Fibroblast of lung (primary cell): Measurements from ENCODE around the gene FCRL4. TPM values are rescaled to one million over a fixed set of nuclear protein-coding genes. Genes with fewer than 3 reads are reported as not detected.

ENCODE experiments used
- DNase-seq, 2 donors: peaks; one replicate each; pipeline versions ENCODE4 v3.0.0 to v3.0.0-alpha.2; 2010; ENCODE audit warnings: low read depth in 2 of 2
- H2AFZ ChIP-seq: 2 replicates; pipeline ENCODE4 v1.5.1; 2012; ENCODE audit warnings: low read length, control low read depth, inconsistent platforms
- H3K27ac ChIP-seq: 2 replicates; pipeline ENCODE4 v1.5.1; 2011; ENCODE audit warnings: low read length, control low read depth; ENCODE audit not compliant: insufficient read depth
- H3K27me3 ChIP-seq: 2 replicates; pipeline ENCODE4 v1.5.1; 2011; ENCODE audit warnings: mild to moderate bottlenecking, low read length; ENCODE audit not compliant: control insufficient read depth, insufficient read depth
- H3K36me3 ChIP-seq: 2 replicates; pipeline ENCODE4 v1.5.1; 2011; ENCODE audit warnings: low read length; ENCODE audit not compliant: control insufficient read depth, insufficient read depth
- H3K4me1 ChIP-seq: 2 replicates; pipeline ENCODE4 v1.5.1; 2011; ENCODE audit warnings: low read length; ENCODE audit not compliant: control insufficient read depth, insufficient read depth; ENCODE audit errors: extremely low read depth
- H3K4me2 ChIP-seq: 2 replicates; pipeline ENCODE4 v1.5.1; 2011; ENCODE audit warnings: low read length, control low read depth; ENCODE audit not compliant: insufficient read depth; ENCODE audit errors: extremely low read depth
- H3K4me3 ChIP-seq, 4 experiments: fragments of 200-600 bp in 1 of 4; sonication (generic) in 1 of 4; replicated peaks in 1 of 4; 2 replicates each; pipeline ENCODE4 v1.5.1; 2011 to 2016; ENCODE audit warnings: low read length in 4 of 4, low read depth in 3 of 4, mild to moderate bottlenecking in 3 of 4, control low read depth in 2 of 4, inconsistent platforms in 1 of 4, mixed read lengths in 1 of 4; ENCODE audit not compliant: insufficient read depth in 1 of 4; ENCODE audit errors: control extremely low read depth in 1 of 4
- H3K79me2 ChIP-seq: 2 replicates; pipeline ENCODE4 v1.5.1; 2012; ENCODE audit warnings: mild to moderate bottlenecking, low read length, inconsistent platforms; ENCODE audit not compliant: control insufficient read depth, insufficient read depth
- H3K9ac ChIP-seq: 2 replicates; pipeline ENCODE4 v1.5.1; 2011; ENCODE audit warnings: mild to moderate bottlenecking, low read length, control low read depth; ENCODE audit not compliant: insufficient read depth
- H3K9me3 ChIP-seq: 2 replicates; pipeline ENCODE4 v1.5.1; 2012; ENCODE audit warnings: low read depth, low read length; ENCODE audit not compliant: control insufficient read depth, insufficient read depth
- H4K20me1 ChIP-seq: 2 replicates; pipeline ENCODE4 v1.5.1; 2011; ENCODE audit warnings: low read length; ENCODE audit not compliant: control insufficient read depth, insufficient read depth; ENCODE audit errors: extremely low read depth
- CTCF ChIP-seq, 2 donors: IDR thresholded peaks in 1 of 2; conservative IDR thresholded peaks in 1 of 2; 1 replicate in 1 of 2; 2 replicates in 1 of 2; pipeline ENCODE4 v1.5.1; 2011 to 2012; ENCODE audit warnings: low read length in 2 of 2, control low read depth in 1 of 2, inconsistent platforms in 1 of 2, low read depth in 1 of 2, mild to moderate bottlenecking in 1 of 2
- EZH2 ChIP-seq: IDR thresholded peaks from 2 replicates; pipeline ENCODE4 v1.5.1; 2012; ENCODE audit warnings: low read length, control low read depth, mild to moderate bottlenecking; ENCODE audit errors: missing control alignments
- polyA plus RNA-seq, 2 donors: library from polyadenylated mRNA; depleted of rRNA in 1 of 2; stranded (reverse) in 1 of 2; unstranded in 1 of 2; fragments of >200 nt; gene quantifications; 2 replicates each; pipeline ENCODE4 v1.2.1, GENCODE V29; 2011 to 2012; ENCODE audit warnings: missing spikeins in 1 of 2
- total RNA-seq: library from RNA; depleted of rRNA; stranded (reverse); fragments of >200 nt; gene quantifications from 2 replicates; pipeline ENCODE4 v1.2.1, GENCODE V29; 2014

Gene FCRL4
- total and polyA plus RNA-seq, 2 donors (not counting 1 experiment from before 2014, with no cell fraction given), result not detected

DNA sequence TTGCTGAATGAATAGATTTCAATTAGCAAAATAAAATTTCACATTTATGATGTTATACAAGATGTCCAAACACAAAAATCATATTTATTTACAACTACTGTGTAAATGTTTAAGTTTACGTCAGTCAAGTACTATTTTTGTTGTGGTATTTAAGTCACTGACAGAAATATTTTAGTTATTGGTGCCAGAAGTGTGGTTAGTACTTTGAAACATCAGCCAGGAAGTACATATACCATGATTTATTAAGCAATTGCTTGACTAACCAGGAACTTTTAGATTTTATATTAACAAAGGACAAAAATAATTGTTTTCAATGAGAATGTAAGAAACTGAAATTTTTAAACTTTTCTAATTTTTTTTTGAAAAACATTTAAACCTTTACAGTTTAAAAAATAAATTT lies 2.4 kb upstream of the FCRL4 start:
- DNase-seq, result no peak
- Histone ChIP-seq H4K20me1 (no peaks in the 10 kb centered on the region), H3K9ac (no peak overlapping the region), H3K36me3 (no peaks in the 10 kb centered on the region), H3K4me2 (no peak overlapping the region), H3K4me3 (no peak overlapping the region), H2AFZ (no peak overlapping the region), H3K79me2 (no peaks in the 10 kb centered on the region), H3K27ac (no peak overlapping the region), H3K4me1 (no peaks in the 10 kb centered on the region), H3K27me3 (no peaks in the 10 kb centered on the region), H3K9me3 (no peaks in the 10 kb centered on the region)
- TF ChIP-seq CTCF (conservative IDR thresholded peaks at IDR 0.05 in 1 of 2, IDR thresholded peaks at IDR 0.05 in 1 of 2; ENCODE audit: low read depth in 1 of 2, low read length in 2 of 2), result no peak
- TF ChIP-seq EZH2, result no peak

DNA sequence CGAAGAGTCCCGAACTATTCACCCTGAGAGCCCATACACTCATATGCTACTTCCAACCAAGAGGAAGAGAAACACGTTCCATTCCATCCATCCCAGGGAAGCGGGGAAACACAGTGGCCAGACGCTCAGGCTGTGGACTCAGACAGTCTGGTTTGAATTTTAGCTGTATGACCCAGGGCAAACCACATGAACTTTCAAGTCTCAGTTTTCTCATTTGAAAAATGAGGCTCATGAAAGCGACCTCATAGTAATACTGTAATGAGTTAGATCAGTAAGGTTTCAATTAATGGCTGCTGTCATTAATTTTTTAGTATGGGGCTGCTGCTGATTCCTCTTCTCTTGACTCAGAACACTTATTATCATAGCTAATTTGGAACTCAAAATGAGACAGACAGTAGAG lies 1.5 kb downstream of the FCRL4 start:
- H3K9me3 ChIP-seq, result no peaks in the 10 kb centered on the region
- no peak overlapping the region for H3K9ac ChIP-seq
- DNase-seq, result no peak
- no peak overlapping the region for H3K4me3 ChIP-seq
- H3K27me3 ChIP-seq, result no peaks in the 10 kb centered on the region
- H3K4me2 ChIP-seq, result no peak overlapping the region
- H3K4me1 ChIP-seq, result no peaks in the 10 kb centered on the region
- no peaks in the 10 kb centered on the region for H3K36me3 ChIP-seq
- H3K27ac ChIP-seq, result no peak overlapping the region
- TF ChIP-seq EZH2, result no peak
- TF ChIP-seq CTCF (conservative IDR thresholded peaks at IDR 0.05 in 1 of 2, IDR thresholded peaks at IDR 0.05 in 1 of 2; ENCODE audit: low read depth in 1 of 2, low read length in 2 of 2), result no peak
- no peaks in the 10 kb centered on the region for H4K20me1 ChIP-seq
- no peaks in the 10 kb centered on the region for H3K79me2 ChIP-seq
- no peak overlapping the region for H2AFZ ChIP-seq

DNA sequence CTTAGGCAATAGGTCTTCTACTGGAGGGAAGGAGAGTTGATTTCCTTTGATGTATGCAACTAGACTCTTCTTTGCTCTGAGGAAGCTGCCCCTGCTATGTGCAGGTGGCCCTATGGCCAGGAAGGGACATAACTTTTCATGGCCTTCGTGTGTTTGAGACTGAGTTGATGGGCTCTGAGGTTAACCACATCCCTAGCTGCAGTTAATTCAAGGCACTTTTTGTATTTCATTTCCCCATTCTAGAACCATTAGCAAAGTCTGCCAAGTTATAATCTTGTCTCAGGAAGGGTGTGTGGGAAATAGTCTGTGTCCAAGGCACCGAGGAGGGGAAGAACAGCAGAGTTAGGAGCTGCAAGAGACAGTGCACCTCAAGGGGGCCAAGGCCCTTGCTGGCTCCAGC lies 2.5 kb downstream of the FCRL4 start:
- no peak overlapping the region for H3K4me3 ChIP-seq
- no peaks in the 10 kb centered on the region for H3K36me3 ChIP-seq
- DNase-seq, result no peak
- no peaks in the 10 kb centered on the region for H3K4me1 ChIP-seq
- no peak overlapping the region for H2AFZ ChIP-seq
- no peak for TF ChIP-seq EZH2
- no peak for TF ChIP-seq CTCF (conservative IDR thresholded peaks at IDR 0.05 in 1 of 2, IDR thresholded peaks at IDR 0.05 in 1 of 2; ENCODE audit: low read depth in 1 of 2, low read length in 2 of 2)
- no peaks in the 10 kb centered on the region for H3K27me3 ChIP-seq
- no peaks in the 10 kb centered on the region for H3K79me2 ChIP-seq
- H3K27ac ChIP-seq, result no peak overlapping the region
- no peak overlapping the region for H3K9ac ChIP-seq
- H3K4me2 ChIP-seq, result no peak overlapping the region
- no peaks in the 10 kb centered on the region for H4K20me1 ChIP-seq
- H3K9me3 ChIP-seq, result no peaks in the 10 kb centered on the region
